Left renal pelvis (tissue), 4 donors: ENCODE measurements around the gene PPA1. TPM values are rescaled to one million over a fixed set of nuclear protein-coding genes. Genes with fewer than 3 reads are reported as not detected.
"Not testable (repeated sequence)": the region's sequence is repeated elsewhere in the genome, so short reads cannot be mapped to it uniquely, and the experiment has no call there.

ENCODE experiments used
- DNase-seq, 4 donors: peaks; one replicate each; pipeline ENCODE4 v3.0.0-alpha.2; 2013; ENCODE audit warnings: low read depth in 4 of 4, low spot score in 3 of 4
- polyA plus RNA-seq, 4 donors: library from polyadenylated mRNA; unstranded; fragments of 120-200 nt; gene quantifications; one replicate each; pipeline ENCODE4 v1.2.1, GENCODE V29; 2013; ENCODE audit not compliant: insufficient read length in 4 of 4

The PPA1 gene
- polyA plus RNA-seq, 4 donors, result 55.3 to 115 (median 89.4) TPM

DNA sequence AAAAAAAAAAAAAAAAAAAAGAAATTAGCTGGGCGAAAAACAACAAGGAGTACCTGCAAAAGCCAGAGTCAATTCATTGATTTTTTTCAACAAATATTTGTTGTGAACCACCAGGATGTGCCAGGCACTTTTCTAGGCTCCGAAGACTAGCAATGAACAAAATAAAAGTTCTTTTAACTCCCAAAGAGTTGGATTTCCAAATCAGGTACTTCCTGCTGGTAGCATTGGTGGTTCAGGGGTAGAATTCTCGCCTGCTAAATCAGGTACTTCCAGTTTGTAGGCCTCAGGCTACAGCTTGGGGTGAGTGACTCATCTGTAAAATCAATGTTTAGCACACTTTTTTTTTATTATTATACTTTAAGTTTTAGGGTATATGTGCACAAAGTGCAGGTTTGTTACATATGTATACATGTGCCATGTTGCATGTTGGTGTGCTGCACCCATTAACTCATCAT is 10.9 kb downstream of the PPA1 start:
- DNase-seq, result no peak

DNA sequence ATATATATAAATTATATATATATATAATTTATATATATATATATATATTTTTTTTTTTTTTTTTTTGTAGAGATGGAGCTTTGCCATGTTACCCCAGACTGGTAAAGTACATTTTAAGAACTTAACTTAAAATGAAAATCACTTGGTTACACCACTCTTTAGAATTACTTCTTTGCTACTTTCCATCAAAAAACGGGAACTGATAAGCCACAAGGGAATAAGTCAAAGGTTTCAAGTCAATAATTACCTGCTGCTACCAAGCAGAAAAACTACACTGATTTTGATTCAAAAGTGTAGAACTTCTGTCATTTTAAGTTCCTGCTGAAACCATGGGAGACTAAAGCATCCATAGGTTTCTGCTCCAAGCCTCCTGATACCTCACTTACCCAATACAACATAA is 12.2 kb downstream of the PPA1 start:
- DNase-seq, result no peak

DNA sequence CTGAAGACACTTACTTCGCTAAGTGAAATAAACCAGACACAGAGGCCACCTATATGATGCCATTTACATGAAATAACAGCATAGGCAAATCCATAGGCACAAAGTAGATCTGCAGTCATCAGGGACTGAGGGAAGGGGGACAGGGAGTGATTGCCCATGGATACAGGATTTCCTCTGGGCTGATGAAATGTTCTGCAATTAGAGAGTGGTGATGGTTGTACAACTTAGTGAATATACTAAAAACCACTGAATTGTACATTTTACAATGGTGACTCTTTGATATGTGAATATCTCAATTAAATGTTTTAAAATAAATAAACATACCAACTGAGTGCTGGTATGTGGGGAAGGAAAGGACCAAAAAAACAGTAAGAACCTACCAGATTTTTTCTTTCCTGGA is 20.4 kb downstream of the PPA1 start:
- DNase-seq, result no peak

DNA sequence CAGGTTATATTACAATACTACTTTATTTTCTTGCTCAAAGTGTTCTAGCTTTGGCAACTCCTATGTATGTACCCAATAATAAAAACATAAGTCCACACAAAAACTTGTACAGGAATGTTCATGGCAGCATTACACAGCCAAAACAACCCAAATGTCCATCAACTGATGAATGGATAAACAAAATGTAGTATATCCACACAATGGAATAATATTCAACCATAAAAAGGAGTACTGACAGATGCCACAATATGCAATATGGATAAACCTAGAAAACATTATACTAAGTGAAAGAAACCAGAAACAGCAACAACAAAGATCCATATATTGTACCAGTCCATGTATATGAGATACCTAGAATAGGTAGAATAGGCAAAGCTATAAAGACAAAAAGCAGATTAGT is 21.0 kb downstream of the PPA1 start:
- DNase-seq, result no peak

DNA sequence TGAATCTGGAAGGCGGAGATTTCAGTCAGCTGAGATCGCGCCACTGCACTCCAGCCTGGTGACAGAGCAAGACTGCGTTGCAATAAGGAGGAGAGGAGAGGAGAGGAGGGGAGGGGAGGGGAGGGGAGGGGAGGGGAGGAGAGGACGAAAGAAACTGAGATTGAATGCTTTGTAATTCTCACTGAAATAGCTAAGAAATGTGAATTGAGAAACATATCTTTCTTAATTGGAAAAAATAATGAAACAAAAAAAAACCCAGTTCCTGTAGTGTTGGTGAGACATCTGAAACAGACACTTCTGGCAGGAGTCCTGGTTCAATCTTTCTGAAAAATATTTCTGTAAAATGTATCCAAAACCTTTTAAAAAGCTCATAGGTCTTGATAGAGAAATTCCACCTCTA is 26.5 kb downstream of the PPA1 start:
- no peak for DNase-seq

DNA sequence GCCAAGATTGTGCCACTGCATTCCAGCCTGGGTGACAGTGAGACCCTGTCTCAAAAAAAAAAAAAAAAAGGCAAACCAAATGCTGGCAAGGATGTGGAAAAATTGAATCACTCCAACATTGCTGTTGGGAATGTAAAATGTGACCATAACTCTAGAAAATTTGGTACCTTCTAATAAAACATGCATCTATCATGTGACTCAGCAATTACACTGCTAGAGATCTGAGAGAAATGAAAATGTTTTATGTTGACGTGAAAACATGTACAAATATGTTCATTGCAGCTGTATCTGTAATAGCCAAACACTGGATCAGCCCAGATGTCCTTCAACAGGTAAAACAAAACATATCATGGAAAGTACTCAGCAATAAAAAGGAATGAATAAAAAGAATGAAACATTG is 32.1 kb downstream of the PPA1 start:
- no peak for DNase-seq

DNA sequence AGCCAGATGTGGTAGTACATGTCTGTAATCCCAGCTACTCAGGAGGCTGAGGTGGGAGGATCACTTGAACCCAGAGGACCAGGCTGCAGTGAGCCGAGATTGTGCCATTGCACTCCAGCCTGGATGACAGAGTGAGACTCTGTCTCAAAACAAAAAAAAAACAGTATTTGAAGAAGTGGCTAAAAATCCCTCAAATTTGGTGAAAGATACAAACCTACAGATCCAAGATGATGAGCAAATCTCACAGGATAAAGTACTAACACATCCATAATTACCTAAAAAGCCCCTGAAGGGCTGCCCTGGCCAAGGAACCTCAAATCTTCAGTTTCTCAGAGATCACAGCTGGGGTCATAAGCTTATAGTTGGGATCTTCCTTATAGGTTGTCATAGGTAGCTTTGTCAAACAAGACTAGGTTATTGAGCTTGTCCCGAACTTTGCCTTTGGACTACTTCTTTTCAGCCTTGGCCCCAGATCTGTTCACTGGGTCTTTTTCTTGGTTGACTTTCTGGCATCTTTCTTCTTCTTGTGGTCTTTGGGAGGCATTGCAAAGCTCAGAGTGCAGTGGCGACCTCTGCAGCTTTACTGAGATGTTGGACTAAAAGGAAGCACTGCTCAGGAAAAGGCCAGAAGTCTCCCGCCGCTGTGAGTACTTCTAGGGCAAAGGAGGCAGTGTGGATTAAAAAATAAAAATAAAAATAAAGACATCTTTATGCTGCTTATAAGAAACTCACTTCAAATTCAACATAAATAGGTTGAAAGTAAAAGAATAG is 34.3 kb downstream of the PPA1 start:
- no peak for DNase-seq

DNA sequence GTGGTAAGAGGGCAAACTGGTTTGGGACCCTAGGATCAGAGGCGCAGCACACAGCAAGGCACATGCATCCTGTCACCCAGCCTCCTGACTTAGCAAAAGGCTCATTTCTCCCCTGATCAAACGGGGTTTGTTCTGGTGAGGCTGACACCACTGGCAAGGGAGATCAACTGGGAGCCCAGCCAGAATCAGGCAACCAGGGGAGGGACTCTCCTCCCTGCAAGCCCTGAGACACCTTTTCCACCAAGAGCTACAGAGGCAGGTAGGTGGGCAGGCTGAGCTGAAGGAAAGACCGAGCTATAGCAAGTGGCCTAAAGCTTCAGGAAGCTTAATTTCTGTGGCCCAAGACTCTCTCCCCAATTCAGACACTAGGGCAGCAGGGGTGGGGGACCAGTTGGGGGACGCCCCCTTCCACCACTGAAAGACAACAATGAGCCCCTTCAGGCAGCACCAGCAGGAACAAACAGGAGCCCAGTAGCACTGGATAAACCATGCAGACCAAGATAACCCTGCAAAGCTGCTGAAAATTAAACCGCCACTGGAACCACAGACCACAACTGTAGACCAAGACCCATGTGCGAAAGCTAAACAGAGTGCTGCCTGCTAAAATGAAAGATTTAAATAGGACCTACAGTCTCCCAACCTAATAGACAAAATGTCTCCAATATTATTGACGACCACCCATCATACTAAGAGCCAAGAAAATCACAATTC is 35.8 kb downstream of the PPA1 start:
- DNase-seq, result no peak

DNA sequence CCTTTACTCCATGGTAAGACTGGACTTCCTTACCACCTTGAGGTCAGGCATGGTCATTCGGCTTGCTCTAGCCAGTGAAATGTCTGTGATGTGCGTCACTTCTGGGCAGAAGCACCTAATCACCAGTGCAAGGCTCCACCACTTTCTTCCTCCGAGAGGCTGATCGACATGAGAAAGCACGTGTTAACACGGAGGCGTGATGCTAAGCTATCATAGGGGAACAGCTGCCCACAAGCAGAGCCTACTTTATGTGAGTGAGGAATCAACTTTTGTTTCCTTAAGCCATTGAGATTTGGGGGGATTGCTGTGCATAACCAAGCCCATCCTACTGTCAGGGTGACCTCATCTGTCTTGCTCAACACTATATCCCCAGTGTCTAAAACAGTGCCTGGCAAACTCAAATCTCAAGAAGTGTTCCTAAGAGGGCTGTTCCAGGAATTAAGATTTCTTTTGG is 39.8 kb downstream of the PPA1 start:
- no peak for DNase-seq

DNA sequence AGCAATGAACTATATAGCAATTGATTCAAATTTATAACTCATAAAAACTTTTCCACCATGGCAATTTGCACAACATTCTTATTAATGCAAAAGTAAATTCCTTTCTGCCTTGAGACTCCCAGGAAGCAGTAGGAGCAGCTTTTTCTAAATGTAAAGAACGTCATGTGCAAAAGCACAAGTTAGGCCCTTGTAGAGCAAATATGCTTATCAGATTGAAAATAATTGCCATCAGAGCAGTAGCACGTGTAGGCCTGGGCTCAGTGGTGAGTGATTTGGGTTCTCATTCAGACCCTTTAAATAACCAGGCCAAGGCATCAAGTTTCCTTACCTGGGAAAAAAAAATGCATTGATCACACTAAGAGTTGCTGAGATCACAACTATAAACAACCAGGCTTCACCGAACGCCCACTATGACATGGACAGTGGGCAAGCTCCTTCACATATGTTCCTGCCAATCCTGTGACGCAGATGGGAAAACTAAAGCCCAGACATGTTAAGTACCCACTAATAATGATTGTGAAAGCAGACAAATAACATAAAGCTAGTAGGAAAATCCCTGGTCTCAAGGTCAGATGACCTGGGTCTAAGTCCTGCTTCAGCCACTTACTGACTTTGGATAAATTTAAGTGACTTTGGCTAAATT is 40.8 kb downstream of the PPA1 start:
- DNase-seq, result no peak

DNA sequence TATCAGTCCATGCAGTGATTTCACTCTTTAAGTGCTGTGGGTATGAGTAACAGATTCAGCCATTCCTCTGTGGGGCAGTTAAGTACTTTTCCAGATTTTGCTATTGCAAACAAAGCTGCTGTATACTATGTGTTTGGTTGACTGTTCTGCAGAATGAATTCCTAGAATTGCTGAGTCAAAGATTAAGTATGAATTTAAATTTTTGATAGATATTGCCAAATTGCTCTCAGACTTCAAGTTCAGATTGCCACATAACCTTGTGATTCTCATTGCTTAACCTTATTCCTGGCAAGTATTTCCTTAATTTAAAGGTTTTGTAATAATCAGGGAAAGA is 41.3 kb downstream of the PPA1 start:
- no peak for DNase-seq

DNA sequence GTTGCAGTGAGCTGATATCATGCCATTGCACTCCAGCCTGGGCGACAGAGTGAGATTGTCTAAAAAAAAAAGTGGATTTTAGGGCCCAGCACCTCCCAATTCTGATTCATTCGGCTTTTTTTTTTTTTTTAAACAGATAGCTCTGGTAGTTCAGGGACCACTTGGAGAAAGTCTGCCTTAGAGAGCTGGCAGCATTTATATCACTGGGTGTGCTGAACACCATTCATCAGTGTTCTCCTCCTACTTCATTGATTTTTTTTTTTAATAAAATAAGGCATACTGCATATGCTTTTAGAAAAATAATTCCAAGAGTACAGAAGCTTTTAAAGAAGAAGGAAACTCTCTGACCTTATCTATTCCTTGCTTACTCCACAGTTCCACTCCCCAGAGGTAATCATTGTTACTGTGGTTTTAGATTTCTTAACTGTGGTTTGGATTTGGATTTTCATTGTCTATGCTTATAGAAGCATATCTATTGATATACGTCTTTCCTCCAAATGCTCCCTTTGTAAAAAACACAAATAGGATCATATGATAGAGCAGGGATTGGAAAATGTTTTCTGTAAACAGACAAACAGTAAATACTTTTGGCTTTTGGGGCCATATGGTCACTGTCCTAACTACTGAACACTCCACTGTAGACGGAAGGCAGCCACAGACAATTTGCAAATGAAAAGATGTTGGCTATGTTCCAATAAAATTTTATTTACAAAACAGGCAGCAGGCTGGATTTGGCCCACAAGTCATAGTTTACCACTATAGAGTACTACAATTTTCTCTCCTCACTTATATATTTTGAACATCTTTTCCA is 41.9 kb downstream of the PPA1 start:
- no peak for DNase-seq

DNA sequence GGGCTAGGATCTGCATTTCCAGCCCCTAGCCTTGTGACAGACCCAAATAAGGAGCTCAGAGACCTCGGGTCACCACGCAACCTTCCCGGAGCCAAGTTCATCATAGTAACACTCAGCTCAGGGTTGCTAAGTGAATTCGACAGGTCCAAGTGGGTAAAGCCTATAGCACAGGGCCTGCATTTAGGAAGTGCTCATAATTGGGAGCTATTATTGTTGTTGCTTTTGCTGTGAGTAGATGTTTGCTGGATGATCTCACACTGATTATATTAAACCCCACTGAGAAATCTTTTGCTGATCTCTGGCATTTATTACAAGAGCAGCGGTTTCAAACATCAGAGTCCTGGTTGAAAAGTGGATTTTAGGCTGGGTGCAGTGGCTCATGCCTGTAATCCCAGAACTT is 42.6 kb downstream of the PPA1 start:
- no peak for DNase-seq

DNA sequence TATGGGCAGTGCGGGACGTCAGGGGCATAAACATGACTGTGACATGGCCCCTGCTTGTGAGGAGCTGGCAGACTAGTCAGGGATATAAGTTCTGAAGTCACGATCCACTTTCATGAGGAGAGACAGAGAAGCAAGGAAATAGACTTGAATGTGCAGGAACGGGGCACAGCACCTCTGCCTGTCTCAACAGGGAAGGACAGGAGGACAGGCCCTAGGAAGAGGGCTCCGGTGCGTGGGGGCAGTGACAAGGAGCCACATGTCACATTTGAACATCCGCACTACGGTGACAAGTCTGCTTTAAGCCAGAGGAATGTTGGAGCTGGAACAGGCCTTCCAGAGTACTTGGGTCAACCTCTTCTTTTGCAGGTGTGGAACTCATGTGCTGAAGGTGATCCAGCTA is 43.1 kb downstream of the PPA1 start:
- no peak for DNase-seq

DNA sequence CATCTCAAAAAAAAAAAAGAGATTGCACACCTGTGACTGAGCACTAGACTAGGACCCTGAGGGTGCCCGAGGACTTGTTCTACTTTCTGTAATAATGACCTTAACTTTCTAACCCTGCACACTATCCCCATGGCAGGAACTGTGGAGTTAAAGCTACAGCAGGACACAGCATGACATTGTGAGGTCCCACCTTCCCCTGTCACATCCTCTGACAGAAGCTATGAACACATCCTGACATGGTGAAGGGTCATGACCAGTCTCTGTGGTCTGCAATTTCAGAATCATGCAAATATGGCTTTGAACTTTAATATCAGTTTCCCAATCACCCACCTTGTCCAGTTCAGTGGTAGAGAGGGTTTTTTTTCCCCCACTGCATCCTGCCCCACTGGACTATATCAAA is 44.5 kb downstream of the PPA1 start:
- no peak for DNase-seq

DNA sequence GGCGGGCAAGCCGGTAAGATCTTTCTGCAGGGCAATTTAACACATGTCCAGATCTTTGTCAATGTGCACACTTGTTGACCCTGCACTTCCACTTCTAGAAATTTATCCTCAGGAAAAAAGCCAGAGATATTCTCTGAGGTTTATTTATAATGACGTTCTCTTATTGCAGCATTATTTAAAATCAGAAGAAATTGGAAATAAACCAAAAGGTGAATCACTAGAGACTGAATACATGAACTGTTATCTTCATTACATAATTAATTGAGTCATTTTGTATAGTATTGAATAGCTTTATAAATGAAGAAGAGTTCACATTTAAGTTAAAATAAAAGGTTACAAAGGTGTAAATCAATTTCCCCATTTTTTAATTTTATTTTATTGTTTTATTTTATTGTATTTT is 46.7 kb downstream of the PPA1 start:
- no peak for DNase-seq

DNA sequence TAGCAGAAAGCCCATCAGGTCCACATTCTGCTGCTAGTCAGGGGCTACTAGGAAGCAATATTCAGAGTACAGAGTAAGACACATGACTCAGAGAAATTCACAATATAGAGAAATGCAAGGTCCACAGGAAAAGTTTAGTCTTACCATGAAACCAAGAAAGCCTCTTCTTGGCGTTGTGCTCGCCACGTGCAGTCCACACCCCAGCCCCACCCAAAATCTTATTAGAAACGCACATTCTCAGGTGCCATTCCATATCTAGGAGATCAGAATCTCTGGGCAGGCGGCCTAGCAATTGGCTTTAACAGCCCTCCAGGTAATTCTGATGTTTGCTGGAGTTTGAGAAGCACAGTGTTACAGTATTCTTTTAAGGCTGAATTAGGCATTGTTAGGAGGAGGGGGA is 47.1 kb downstream of the PPA1 start:
- DNase-seq, result no peak

DNA sequence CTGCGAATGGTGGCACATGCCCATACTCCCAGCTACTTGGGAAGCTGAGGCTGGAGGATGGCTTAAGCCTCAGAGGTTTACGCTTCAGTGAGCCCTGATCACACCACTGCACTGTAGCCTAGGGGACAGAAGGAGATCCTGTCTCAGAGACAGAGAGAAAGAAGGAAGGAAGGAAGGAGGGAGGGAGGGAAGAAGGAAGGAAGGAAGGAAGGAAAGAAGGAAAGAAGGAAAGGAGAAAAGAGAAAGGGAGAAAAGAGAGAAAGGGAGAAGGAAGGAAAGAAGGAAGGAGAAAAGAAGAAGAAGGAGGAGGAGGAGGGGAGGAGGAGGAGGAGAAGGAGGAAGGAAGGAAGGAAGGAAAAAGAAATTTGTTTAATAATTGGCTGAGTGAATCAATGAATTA is 49.9 kb downstream of the PPA1 start:
- no peak for DNase-seq

DNA sequence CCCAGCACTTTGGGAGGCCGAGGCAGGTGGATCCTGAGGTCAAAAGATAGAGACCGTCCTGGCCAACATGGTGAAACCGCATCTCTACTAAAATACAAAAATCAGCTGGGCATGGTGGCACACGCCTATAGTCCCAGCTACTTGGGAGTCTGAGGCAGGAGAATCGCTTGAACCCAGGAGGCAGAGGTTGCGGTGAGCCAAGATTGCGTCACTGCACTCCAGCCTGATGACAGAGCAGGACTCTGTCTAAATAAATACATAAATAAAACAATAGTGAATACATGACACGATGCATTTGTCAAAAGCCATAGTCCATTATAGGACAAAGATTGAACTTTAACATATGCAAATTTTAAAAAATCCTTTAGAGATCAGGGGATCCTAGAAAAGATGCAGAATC is 54.0 kb downstream of the PPA1 start:
- DNase-seq, result not testable (repeated sequence)

DNA sequence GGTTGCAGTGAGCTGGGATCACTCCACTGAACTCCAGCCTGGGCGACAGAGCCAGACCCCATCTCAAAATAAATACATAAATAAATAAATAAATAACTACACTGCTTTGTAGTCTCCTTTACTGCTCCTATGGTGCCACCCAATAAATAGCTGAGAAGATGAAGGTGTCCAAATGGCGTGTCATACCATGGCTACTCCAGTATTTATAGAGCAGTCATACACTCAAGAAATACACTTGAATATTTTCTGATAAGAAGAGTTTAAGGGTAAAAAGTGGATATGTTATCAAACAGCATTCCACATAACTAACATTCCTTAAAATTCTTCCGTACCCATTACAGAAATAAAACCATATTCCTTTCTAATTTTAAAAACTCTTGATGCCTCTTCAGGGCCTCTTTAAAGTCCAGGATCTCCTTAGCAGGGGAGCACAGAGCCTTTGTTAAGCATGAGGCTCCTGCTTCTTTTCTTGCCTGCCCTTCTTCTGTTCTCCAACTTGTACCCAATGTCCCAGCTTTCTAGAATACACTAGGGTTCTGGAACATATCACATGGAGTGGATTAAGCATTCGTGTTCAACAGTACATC is 55.0 kb downstream of the PPA1 start:
- DNase-seq, result no peak

DNA sequence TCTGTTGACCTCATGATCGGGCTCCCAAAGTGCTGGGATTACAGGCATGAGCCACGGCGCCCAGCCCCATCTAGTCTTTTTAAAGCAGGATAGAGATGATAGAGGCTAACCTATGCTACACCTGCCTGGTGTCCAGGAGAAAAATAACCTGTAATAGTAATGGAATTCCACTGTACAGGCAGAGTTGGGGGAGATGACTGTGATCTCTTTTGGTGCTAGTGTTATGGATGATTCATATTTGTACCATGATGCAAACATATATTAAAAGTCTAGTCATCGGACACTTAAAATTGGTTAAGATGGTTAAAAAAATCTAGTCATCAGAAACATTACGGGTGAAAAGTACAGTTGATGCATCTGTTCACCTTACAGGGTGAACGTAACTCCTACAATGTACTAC is 56.8 kb downstream of the PPA1 start:
- DNase-seq, result no peak
